HG02970 (cell line): Measurements from ENCODE around the gene SGPP2.

Source experiments
- ATAC-seq: cut with Tn5 transposase; IDR thresholded peaks from one replicate; pipeline ENCODE4 v1.9.1; 2021; ENCODE audit warnings: mild to moderate bottlenecking, moderate library complexity, moderate number of reproducible peaks; ENCODE audit not compliant: unreplicated experiment, low FRiP score

The SGPP2 gene

DNA sequence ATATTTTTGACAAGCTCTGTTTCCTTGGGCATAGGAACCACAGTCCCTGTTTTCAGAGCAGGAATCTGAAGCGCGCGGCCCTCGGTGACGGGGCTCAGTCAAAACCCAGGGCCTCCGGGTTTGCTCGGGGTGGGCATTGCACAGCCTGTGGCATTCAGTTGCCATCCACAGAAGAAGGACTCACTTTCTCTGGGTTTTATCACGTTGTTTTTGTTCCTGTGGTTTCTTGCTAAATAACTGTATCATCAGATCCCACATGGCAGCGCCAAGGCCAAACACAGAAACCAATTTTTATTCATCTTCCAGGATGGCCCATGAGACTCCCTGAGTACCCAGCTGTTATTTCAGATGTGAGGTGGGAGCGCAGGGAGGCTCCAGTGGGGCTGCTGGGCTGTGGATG, 35.6 kb downstream of the SGPP2 start:
- ATAC-seq: no peak

DNA sequence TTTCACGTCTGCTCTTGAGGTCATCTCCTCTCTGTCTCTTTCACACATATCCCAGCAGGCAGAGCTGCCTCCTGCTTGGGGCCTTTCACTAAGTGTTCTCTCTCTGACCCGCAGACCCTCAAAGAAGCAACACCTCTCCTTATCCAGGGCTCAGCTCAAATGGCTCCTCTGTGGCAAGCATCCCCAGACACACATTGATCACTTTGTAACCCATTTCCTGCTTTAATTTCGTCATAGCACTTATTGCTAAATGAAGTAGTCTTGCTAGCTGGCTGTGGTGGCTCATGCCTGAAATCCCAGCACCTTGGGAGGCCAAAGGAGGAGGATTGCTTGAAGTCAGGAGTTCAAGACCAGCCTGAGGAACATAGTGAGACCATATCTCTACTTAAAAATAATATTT, 41.4 kb downstream of the SGPP2 start:
- no peak for ATAC-seq

DNA sequence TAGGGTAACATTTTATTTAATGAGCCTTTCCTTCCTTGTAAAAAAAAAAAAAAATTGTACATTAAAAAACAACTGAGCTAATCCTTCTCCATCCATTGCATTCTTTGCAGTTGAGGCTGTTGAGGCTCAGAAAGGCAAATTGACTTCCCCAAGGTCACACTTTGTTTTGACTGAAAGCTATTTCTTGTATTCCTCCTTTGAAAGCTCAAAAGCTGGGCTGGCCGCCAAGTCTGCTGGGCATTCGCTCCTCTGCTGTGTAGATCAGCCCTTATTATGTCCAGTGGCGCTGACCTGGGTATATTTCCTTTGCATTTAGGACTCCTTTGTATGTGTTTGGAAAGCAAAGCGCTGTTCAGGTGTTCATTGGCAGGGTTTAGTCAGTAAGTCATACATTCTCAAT, 44.0 kb downstream of the SGPP2 start:
- ATAC-seq: no peak

DNA sequence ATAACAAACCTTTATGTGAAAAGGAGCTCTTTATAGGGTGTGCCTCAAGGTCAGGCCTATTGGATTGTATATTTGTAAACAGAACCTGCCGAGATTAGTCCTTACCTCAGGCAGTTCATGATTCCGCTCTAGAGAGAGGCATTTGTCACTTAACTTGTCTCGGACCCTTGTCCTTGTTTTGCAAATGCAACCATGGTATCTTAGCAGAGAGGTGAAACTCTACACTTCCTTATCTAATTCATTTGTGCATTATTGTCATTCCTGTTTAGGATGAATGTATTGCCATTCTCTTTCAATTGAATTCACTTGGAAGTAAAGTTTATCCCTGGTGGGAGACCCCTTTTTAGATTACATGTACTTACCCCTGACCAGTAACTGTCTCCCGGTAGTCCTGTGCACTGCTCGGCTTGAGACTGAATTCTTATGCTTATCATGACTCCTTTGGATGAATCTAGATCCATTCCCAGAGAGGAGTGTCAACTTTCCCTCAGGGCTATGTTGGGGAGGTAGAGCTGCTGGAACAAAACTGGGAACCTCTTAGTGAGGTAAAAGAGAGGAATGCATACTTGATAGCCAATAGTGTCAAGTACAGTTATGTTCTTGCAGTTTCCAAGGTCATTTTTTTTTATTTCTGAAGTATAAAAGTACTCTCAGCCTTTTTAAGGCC, 46.6 kb downstream of the SGPP2 start:
- ATAC-seq: no peak

DNA sequence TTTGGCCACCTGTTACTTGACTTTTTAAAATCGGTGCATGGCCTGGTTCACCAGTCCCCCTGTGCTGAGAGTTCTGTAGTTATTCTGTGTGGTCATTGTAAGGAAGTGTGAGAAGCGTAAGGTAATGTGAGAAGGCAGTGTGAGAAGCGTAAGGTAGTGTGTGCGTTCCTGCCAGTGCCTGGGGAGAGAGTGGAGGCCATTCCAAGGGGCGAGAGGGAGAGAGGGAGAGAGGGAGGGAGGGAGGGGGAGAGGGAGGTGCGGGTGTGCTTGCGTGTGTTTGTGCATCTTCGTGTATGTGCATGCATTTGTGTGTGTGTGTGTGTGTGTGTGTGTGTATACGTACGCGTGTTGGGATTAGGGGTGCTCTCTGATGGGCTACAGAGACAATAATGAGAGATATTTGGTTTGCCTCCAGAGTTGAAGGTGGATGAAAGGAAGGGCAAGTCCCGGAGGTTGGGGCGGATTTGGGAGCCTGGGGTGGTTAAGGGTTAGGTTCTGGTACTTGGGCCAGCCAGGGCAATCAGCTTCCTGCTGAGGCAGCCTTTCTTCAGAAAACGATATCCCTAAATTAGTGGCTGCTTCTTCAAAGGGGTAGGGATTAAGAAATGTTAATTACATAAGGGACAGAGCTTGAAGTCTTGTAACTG, 53.7 kb downstream of the SGPP2 start:
- ATAC-seq: no peak

DNA sequence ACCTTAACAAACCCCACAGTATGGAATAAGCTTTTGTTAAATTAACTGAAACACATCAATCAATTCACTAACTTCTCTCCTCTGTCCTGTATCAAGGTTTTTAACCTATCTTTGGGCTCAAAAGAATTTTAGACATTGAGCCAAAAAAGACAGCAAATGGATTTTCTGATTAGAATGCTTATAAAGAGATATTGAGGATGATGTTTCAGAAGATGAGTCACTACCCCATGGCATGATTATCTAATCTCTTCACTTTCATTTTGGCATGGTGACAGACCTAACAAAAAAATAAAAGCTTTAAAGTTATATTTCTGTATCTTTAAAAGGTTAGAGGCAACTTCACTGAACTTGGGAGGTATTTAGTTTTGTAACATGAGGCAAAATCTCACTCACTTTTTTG, 55.5 kb downstream of the SGPP2 start:
- no peak for ATAC-seq

DNA sequence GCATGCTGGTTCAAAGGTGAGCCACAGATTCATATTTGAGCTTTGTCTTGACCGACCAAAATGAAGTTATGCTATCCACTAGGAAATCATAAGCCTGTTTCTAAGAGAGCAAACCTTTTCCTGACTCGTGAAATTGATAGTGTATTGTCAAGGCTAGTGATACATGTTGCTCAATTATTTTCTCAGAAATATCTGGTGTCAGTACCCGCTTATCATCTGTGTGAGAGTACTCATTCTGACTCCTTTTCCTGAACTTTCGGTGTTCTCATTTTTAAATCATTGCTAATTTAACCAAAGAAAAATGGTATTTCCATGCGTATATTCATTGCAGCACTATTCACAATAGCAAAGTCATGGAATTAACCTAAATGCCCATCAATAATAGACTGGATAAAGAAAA, 56.2 kb downstream of the SGPP2 start:
- ATAC-seq: no peak

DNA sequence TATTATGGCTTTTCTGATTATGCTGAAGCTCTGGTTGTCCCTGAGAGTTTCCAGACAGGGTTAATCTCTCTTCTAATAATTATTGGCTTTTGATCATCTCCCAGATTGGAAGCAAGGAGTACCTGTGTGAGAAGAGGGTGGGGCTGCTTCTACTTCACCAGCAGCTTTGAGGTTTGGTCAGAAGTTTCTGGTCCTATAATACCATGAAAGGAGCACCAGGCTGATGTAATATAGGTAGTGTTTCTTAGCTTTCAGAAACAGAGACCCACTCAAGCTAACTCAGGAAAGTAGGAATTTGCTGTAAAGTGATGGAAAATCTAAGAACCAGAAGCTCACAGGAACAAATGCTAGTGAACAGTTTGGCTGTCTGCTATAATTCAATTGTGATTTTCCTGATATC, 57.6 kb downstream of the SGPP2 start:
- no peak for ATAC-seq

DNA sequence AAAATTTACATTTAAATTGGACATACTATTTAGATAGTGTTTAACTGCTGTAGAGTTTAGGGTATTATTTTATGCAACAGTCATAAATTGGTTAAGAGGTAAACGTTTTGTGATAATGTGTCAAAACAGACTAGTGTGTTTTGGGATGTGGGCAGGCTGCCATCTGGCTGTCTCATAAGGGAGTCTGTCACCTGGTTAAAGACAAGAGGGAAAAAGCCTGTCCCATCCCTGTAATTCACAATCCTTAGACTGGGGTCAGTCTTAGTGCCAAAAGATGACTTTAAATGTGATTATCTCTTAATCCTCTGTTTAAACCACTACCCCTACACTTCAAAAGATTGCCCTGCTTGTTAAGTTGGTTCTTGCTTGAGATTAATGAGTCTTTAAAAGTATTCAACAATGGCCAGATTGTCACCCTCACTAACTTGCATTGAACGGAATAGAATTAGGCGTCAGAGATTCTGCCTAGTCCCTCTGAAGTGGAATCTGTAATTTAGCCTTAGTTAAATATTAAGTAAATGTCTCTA, 59.2 kb downstream of the SGPP2 start:
- no peak for ATAC-seq

DNA sequence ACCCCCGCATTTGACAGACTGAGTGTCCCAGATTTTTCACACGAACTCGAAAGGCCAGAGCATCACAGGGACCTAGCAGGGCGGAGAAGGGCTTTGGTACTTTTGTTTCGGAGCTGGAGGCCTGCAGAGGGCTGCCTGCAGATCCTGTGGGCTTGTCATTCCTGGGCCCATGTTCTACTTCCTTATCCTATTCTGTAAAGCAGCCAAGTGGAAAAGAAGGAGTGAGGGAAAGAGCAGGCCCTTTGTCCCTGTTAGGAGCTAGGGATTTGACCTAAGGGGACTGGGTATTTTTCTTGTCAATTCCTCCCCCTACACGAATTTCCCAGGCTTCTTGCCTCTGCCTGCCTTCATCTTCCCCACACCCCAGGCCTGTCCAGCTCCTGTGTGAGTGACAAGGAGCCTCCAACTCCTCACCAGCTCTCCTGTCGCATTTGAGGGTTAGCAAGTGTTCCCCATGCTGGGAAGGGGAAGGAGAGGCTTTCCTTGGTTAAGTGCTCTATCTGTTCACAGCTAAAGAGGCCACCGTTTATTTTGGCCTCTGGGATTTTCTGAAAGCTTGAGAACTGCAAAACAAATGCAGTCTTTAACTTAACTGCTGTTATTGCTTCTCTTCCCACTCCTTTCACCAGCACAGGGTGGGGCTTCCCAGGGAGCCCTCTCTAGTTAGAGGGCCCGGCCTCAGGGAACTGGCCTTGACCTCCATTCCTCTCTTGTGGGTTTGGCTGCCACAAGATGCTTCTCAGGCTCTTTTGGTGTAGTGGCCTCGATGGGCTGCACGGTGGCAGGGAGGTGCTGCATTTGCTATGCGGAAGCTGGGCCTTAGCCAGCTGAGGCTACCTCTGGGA, 61.2 kb downstream of the SGPP2 start:
- no peak for ATAC-seq

DNA sequence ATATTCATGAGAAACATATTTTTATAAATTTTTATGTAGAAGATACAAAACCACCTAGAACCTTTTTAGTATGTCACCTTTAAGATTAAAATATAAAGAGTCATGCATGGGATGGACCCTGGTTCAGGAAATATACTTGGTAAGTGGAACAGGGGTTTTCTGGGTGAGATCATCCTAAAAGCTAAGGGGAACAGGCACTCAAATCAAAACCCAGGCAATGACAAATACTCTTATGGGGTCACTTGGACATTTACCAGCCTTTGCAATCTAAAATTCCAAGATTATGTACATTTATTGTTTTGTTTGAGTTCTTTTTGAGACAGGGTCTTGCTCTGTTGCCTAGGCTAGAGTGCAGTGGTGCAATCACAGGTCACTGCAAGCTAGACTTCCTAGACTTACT, 65.8 kb downstream of the SGPP2 start:
- ATAC-seq: no peak

DNA sequence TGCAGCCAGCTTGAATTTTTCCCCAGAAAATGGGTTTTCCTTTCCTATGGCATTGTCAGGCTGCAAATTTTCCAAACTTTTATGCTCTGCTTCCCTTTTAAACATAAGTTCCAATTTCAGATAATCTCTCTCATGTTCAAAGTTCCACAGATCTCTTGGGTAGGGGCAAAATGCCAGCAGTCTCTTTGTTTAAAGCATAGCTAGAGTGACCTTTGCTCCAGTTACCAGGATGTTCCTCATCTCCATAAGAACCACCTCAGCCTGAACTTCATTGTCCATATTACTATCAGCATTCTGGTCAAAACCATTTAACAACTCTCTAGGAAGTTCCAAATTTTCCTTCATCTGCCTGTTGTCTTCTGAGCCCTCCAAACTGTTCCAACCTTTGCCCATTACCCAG, 68.3 kb downstream of the SGPP2 start:
- ATAC-seq: no peak

DNA sequence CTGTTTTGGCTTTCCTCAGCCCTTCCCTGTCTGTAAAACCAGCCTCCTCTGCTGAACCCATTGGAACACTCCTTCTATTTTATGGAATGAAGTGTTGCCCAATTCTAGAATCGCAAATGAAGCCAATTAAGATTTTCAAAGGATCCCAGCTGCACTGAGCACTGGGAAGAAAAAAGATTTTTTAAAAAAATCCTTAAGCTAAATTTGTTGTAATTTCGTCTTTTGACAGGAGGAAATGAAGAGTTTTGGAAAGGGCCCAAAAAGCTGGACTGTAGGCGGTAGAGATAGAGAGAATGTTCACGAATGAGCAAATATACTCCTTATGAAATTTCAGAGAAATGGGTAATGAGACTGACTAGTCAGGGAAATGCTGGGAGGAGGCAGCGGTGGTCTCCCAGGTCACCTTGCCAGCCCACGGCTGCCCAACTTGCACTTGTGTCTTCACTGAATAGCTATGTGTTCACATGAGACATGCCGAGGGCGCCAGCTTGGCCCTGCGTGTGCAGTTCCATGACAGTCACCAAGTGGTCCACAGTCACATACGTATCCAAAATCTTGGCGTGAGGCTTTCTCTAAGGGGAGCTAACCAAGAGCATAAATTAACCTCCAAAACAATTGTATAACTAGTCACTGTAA, 69.9 kb downstream of the SGPP2 start:
- no peak for ATAC-seq

DNA sequence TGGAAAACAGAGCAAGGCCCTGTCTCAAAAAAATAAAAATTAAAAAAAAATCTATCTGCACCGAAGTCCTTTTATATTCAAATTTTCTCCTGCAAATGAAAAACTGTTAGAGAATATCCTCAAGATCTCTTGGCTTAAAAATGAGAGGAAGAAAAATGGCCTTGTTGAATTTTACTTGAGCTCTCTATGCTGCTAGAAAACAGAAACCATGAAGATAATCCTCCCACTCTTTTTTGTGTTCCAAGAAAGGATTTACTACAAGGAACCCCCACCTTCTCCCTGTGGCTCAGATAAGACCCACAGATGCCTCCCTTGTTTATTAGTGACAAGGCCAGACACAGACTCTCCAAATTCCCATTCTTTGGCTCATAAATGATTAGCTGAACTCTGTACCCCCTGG, 71.0 kb downstream of the SGPP2 start:
- ATAC-seq: no peak

DNA sequence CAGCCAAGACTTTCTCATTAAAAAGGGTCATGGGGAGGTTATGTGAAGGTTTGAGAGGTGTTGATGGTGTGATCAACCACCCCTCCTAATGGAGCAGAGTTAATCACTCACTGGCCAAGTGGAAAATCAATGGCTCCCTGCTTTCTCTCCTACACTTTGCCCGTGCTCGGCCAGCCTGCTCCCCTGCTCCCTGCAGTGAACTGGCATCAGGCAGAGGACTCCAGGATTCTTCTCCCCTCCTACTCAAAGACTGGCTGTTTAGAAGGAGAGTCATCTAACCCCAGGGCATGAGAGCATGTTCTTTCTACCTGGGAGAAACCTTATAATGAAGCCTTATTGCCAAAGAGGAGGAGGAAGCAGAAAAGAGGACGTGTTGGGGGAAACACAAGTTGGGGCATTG, 74.9 kb downstream of the SGPP2 start:
- ATAC-seq: no peak

DNA sequence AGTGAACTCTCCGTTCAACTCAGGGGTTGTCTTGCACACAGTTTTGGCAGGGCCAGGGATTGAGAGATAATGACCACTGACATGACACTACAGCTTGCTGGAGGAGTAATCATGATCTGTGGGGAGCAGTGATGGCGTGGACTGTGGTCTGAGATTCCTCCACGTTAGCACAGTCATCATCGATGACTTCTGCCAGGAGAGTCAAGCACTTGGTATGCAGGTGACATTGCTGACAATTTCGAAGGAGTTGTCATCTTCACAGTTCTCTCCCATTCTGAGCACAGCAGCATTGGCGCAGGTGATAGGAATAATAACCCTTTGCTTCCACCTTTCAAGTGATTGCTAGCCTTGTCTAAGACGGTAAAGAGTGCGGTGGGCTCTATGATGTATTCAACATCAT, 79.8 kb downstream of the SGPP2 start:
- ATAC-seq: no peak

DNA sequence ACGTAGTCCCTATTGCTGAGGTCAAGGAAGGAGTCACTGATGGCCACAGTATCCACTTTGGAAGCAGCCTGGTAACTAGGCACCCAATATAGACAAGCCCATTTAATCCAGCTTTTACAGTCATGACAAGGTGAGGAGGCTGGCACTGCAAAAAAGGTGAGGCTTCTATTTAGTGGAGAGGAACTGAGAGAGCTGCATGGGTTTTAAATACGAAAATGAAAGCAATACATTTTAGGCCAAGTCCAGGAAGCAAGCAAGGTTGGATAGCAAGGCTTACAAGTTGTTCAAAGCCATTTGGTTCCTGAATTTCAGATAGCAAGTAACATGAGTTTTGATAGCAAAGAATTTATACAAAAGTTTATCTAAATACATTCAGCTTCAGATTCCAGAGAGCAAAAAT, 80.4 kb downstream of the SGPP2 start:
- ATAC-seq: peak; percentile 83

DNA sequence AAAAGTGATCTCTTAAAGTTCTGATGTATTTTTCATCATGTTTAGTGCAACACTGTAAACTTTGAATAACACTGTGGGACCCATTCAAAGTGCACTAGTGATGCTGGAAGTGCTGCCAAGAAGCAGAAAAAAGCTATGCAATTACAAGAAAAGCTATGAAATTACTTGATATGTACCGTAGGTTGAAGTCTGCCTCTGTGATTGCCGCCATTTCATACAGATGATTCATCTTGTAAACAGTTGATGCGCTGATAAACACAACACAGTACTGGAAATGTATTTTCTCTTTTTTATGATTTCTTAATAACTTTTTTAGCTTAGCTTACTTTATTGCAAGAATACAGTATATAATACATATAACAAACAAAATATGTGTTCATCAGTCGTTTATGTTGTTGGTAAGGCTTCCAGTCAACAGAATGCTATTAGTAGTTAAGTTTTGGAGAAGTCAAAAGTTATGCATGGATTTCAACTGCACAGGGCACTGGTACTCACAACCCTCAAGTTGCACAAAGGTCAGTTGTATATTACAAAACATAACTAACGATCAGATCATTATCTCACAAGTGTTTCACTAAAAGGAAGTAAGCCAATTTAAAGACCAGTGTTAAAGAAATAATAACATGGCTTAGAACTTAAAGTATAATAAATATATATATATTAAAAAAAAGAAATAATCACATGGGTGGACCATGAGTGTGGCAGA, 82.0 kb downstream of the SGPP2 start:
- no peak for ATAC-seq

DNA sequence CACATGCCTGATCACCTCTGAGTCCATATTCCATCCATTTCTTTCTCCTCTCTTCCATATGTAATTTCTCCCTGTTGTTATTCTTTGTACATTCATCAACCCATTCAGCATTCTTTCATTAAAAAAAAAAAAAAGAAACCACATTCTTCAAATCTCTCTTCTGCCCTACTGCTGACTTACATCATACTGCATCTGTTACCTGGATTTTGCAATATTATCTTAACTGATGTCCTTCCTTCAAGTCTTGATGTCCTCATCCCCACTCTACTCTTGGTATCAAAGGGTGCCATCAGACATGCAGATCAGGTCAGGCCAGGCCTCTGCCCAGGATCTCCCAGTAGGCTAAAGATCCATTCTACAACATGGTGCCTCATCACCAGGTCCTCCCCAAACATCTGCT, 90.6 kb downstream of the SGPP2 start:
- ATAC-seq: no peak
